K562 (cell line): ENCODE results near the gene SCFD2. TPM values are rescaled to one million over a fixed set of nuclear protein-coding genes. Genes with fewer than 3 reads are reported as not detected.

Source experiments
- ATAC-seq: fragments of 200-7000 bp; cut with Tn5 transposase; 3 replicates; pipeline ENCODE4 v1.9.1; 2020; ENCODE audit warnings: moderate library complexity
- BruUV-seq: library from RNA; stranded (reverse); fragments of 400-500 nt; replicated peaks from 2 replicates; lab custom pipeline; 2021; lab: Mats Ljungman, UMichigan
- CTCF ChIA-PET: fragments of 300-600 bp; formaldehyde crosslinking; extraction: SDS; loops from one replicate; lab custom pipeline; 2021; ENCODE audit warnings: low intra/inter-chr PET ratio; lab: Yijun Ruan, JAX
- POLR2A ChIA-PET: fragments of 300-600, 350-650 bp; sonication (Branson Sonifier 250); formaldehyde crosslinking; extraction: SDS; loops from one replicate; lab custom pipeline; 2021; ENCODE audit warnings: antibody characterized with exemption, inconsistent platforms; lab: Yijun Ruan, JAX
- DNase-seq, 4 experiments: peaks; one replicate each; pipeline versions ENCODE4 v3.0.0 to v3.0.0-alpha.2; 2011 to 2018; ENCODE audit warnings: low spot score in 3 of 4, mixed read lengths in 3 of 4; ENCODE audit errors: extremely low read depth in 1 of 4
- FAIRE-seq: peaks from 2 replicates; lab custom pipeline; 2011; peaks lifted over from hg19 to GRCh38; lab: Jason Lieb, UNC
- H2AFZ ChIP-seq: 2 replicates; pipeline ENCODE4 v1.6.0; 2011; ENCODE audit warnings: low read depth, low read length, control low read depth, inconsistent platforms
- H3K27ac ChIP-seq: fragments of 200-600 bp; 3 replicates; pipeline ENCODE4 v1.8.0; 2011; ENCODE audit warnings: low read depth, mild to moderate bottlenecking, control low read depth, inconsistent platforms, low read length, moderate library complexity, mixed read lengths; ENCODE audit errors: extremely low read depth
- H3K27me3 ChIP-seq, 2 experiments: fragments of 300-600 bp in 1 of 2; 2 replicates in 1 of 2; 3 replicates in 1 of 2; pipeline versions ENCODE4 v1.6.0 to v1.8.0; 2011; ENCODE audit warnings: inconsistent platforms in 2 of 2, low read length in 2 of 2, mild to moderate bottlenecking in 1 of 2, mixed read lengths in 1 of 2, moderate library complexity in 1 of 2; ENCODE audit not compliant: control insufficient read depth in 2 of 2, insufficient read depth in 2 of 2
- H3K36me3 ChIP-seq: fragments of 300-600 bp; 3 replicates; pipeline ENCODE4 v1.8.0; 2011; ENCODE audit warnings: mild to moderate bottlenecking, low read length, inconsistent platforms; ENCODE audit not compliant: control insufficient read depth, insufficient read depth
- H3K4me1 ChIP-seq, 2 experiments: fragments of 200-600 bp in 1 of 2; replicated peaks in 1 of 2; 2 replicates in 1 of 2; 3 replicates in 1 of 2; pipeline versions ENCODE4 v1.5.1 to v1.8.0; 2011; ENCODE audit warnings: inconsistent platforms in 2 of 2, low read length in 2 of 2, mild to moderate bottlenecking in 1 of 2, mixed read lengths in 1 of 2, moderate library complexity in 1 of 2; ENCODE audit not compliant: control insufficient read depth in 2 of 2, insufficient read depth in 2 of 2
- H3K4me2 ChIP-seq: 2 replicates; pipeline ENCODE4 v1.6.1; 2011; ENCODE audit warnings: low read length, control low read depth, inconsistent platforms, mixed read lengths; ENCODE audit not compliant: insufficient read depth
- H3K4me3 ChIP-seq: fragments of 200-600 bp; sonication (generic), shearing (Covaris generic); 2 replicates; pipeline ENCODE4 v1.5.1; 2016; ENCODE audit warnings: control low read depth, inconsistent platforms
- H3K79me2 ChIP-seq: fragments of 200-600 bp; 3 replicates; pipeline ENCODE4 v1.8.0; 2011; ENCODE audit warnings: low read length, inconsistent platforms; ENCODE audit not compliant: control insufficient read depth, insufficient read depth
- H3K9ac ChIP-seq, 2 experiments: 2 replicates each; pipeline versions ENCODE4 v1.6.0 to v1.6.1; 2011; ENCODE audit warnings: low read depth in 2 of 2, low read length in 2 of 2, control low read depth in 1 of 2, inconsistent platforms in 1 of 2, mild to moderate bottlenecking in 1 of 2, mixed read lengths in 1 of 2; ENCODE audit not compliant: insufficient read depth in 1 of 2
- H3K9me1 ChIP-seq: one replicate; pipeline ENCODE4 v1.6.0; 2011; ENCODE audit warnings: inconsistent platforms, mild to moderate bottlenecking, low read length, moderate library complexity; ENCODE audit not compliant: control insufficient read depth, insufficient read depth
- H3K9me3 ChIP-seq: replicated peaks from 2 replicates; pipeline ENCODE4 v1.5.1; 2011; ENCODE audit warnings: low read depth, low read length, inconsistent platforms; ENCODE audit not compliant: control insufficient read depth, insufficient read depth
- H4K20me1 ChIP-seq: replicated peaks from 2 replicates; pipeline ENCODE4 v1.6.1; 2011; ENCODE audit warnings: low read length, inconsistent platforms, mixed read lengths; ENCODE audit not compliant: control insufficient read depth, insufficient read depth
- ATF6 ChIP-seq: sonication (generic); formaldehyde crosslinking; IDR thresholded peaks from 2 replicates; pipeline ENCODE4 v1.4.0; 2020; ENCODE audit warnings: mild to moderate bottlenecking, missing genetic modification reagents
- BACH1 ChIP-seq: fragments of 200-800 bp; sonication (Bioruptor generic); IDR thresholded peaks from 2 replicates; pipeline ENCODE4 v1.6.1; 2016; ENCODE audit warnings: missing genetic modification characterization, missing compliant biosample characterization
- BCOR ChIP-seq: fragments of 450-650 bp; IDR thresholded peaks from 2 replicates; pipeline ENCODE4 v1.6.1; 2016
- BHLHE40 ChIP-seq: IDR thresholded peaks from 2 replicates; pipeline ENCODE4 v1.6.1; 2011; ENCODE audit warnings: low read length, improper control_type of control experiment
- BMI1 ChIP-seq: fragments of 150-350 bp; IDR thresholded peaks from 2 replicates; pipeline ENCODE4 v1.6.1; 2014; ENCODE audit warnings: low read length
- BRF1 ChIP-seq: IDR thresholded peaks from 3 replicates; pipeline ENCODE4 v1.6.1; 2011; ENCODE audit warnings: borderline replicate concordance, mild to moderate bottlenecking; ENCODE audit not compliant: insufficient read length; ENCODE audit errors: extremely low read depth
- CEBPB ChIP-seq: fragments of 450-650 bp; IDR thresholded peaks from 2 replicates; pipeline ENCODE4 v1.6.1; 2016; ENCODE audit warnings: missing genetic modification characterization, missing compliant biosample characterization
- ELF1 ChIP-seq: fragments of 200-800 bp; sonication (Bioruptor generic); IDR thresholded peaks from 2 replicates; pipeline ENCODE4 v1.6.1; 2016; ENCODE audit warnings: missing genetic modification characterization, missing compliant biosample characterization
- FIP1L1 ChIP-seq: fragments of 200-400 bp; formaldehyde crosslinking; IDR thresholded peaks from 2 replicates; pipeline ENCODE4 v1.6.1; 2018; ENCODE audit warnings: mild to moderate bottlenecking, low read depth, low read length; ENCODE audit not compliant: poor library complexity, severe bottlenecking
- FOXK1 ChIP-seq: sonication (generic); formaldehyde crosslinking; IDR thresholded peaks from 2 replicates; pipeline ENCODE4 v1.8.0; 2022; ENCODE audit warnings: missing genetic modification reagents, mild to moderate bottlenecking, borderline replicate concordance
- GATA2 ChIP-seq: sonication (generic); formaldehyde crosslinking; IDR thresholded peaks from 2 replicates; pipeline ENCODE4 v1.4.0; 2020; ENCODE audit warnings: mild to moderate bottlenecking, missing genetic modification reagents
- GATAD2A ChIP-seq: fragments of 450-650 bp; IDR thresholded peaks from 2 replicates; pipeline ENCODE4 v1.6.1; 2017
- HEY1 ChIP-seq: fragments of 250-450 bp; sonication (Bioruptor Pico); IDR thresholded peaks from 2 replicates; pipeline ENCODE4 v1.5.0; 2020; ENCODE audit warnings: mild to moderate bottlenecking, moderate library complexity, borderline replicate concordance
- KLF10 ChIP-seq: fragments of 250-450 bp; sonication (Bioruptor Pico); IDR thresholded peaks from 2 replicates; pipeline ENCODE4 v1.6.1; 2021; ENCODE audit warnings: matching md5 sums
- MAFG ChIP-seq: fragments of 450-650 bp; conservative IDR thresholded peaks from 2 replicates; pipeline ENCODE4 v1.6.1; 2016; ENCODE audit warnings: missing genetic modification characterization, missing compliant biosample characterization
- MXD1 ChIP-seq: fragments of 250-450 bp; sonication (Bioruptor Pico); IDR thresholded peaks from 2 replicates; pipeline ENCODE4 v1.8.0; 2021; ENCODE audit warnings: borderline replicate concordance, mild to moderate bottlenecking, moderate library complexity; ENCODE audit not compliant: poor library complexity, severe bottlenecking
- PTBP1 ChIP-seq: fragments of 200-400 bp; formaldehyde crosslinking; IDR thresholded peaks from 2 replicates; pipeline ENCODE4 v1.6.1; 2017; ENCODE audit warnings: low read depth, low read length
- TAF9B ChIP-seq: fragments of 450-650 bp; IDR thresholded peaks from 2 replicates; pipeline ENCODE4 v1.6.1; 2018; ENCODE audit warnings: mild to moderate bottlenecking; ENCODE audit not compliant: partially characterized antibody
- TCFL5 ChIP-seq: fragments of 250-450 bp; sonication (Bioruptor Pico); conservative IDR thresholded peaks from 2 replicates; pipeline ENCODE4 v1.6.1; 2021; ENCODE audit warnings: mild to moderate bottlenecking, moderate library complexity, matching md5 sums
- ZNF12 ChIP-seq: sonication (generic); formaldehyde crosslinking; IDR thresholded peaks from 2 replicates; pipeline ENCODE4 v1.4.0; 2020; ENCODE audit warnings: mild to moderate bottlenecking, missing genetic modification reagents
- ZNF311 ChIP-seq: fragments of 250-450 bp; sonication (Bioruptor Pico); IDR thresholded peaks from 2 replicates; pipeline ENCODE4 v1.4.0; 2020; ENCODE audit warnings: mild to moderate bottlenecking, moderate library complexity
- ZNF316 ChIP-seq: fragments of 450-650 bp; IDR thresholded peaks from 2 replicates; pipeline ENCODE4 v1.6.1; 2016
- ZNF584 ChIP-seq: fragments of 200-800 bp; sonication (Bioruptor generic); IDR thresholded peaks from 2 replicates; pipeline ENCODE4 v1.6.1; 2016; ENCODE audit warnings: low read depth, mild to moderate bottlenecking, missing genetic modification characterization, missing compliant biosample characterization
- ZZZ3 ChIP-seq: fragments of 450-650 bp; IDR thresholded peaks from 2 replicates; pipeline ENCODE4 v1.6.1; 2016; ENCODE audit warnings: antibody characterized with exemption, mild to moderate bottlenecking, moderate library complexity
- WGBS: fragments of 100-300 bp; shearing (Covaris generic); methylation state at CpG from one replicate; pipeline ENCODE4 v1.1.6; 2016; ENCODE audit warnings: low coverage, mixed read lengths; ENCODE audit not compliant: insufficient coverage; ENCODE audit errors: missing lambda C conversion rate; 5-methylcytosine and 5-hydroxymethylcytosine counted together
- in situ Hi-C: fragments of 300-500 bp; cut with MboI; formaldehyde crosslinking; loops from 4 replicates; pipeline ENCODE4 v1.15.0; 2018; ENCODE audit warnings: inconsistent platforms, mixed read lengths
- intact Hi-C: fragments of 100-400 bp; cut with micrococcal nuclease; formaldehyde crosslinking; loops from 2 replicates; pipeline ENCODE4 v1.14.2; 2022
- polyA plus RNA-seq, 8 experiments: library from polyadenylated mRNA; depleted of rRNA in 4 of 8; stranded (reverse) in 5 of 8; unstranded in 3 of 8; fragments of >200 nt; fragmentation: Nextera tagmentation in 2 of 8; fragmentation: Illumina TruSeq in 1 of 8; extraction: Ambion mirVana in 2 of 8; extraction: Trizol in 1 of 8; gene quantifications; 2 replicates each; pipeline versions ENCODE4 v1.2.1 to v1.2.3, GENCODE V29; 2011 to 2014; ENCODE audit warnings: inconsistent platforms in 1 of 8, missing spikeins in 1 of 8
- total RNA-seq, 7 experiments: library from RNA; depleted of rRNA in 6 of 7; stranded (reverse); fragments of >200 nt in 6 of 7; fragmentation: Illumina TruSeq in 2 of 7; extraction: Trizol in 2 of 7; gene quantifications; 2 replicates each; pipeline versions ENCODE4 v1.2.1 to v1.2.3, GENCODE V29; 2011 to 2021; ENCODE audit warnings: low replicate concordance in 1 of 7

SCFD2 gene
- total and polyA plus RNA-seq, 9 of the 15 experiments (the other 6 are each of a cell fraction or from before 2014, with no cell fraction given) = 5.7 to 30.3 (median 22.8) TPM

DNA sequence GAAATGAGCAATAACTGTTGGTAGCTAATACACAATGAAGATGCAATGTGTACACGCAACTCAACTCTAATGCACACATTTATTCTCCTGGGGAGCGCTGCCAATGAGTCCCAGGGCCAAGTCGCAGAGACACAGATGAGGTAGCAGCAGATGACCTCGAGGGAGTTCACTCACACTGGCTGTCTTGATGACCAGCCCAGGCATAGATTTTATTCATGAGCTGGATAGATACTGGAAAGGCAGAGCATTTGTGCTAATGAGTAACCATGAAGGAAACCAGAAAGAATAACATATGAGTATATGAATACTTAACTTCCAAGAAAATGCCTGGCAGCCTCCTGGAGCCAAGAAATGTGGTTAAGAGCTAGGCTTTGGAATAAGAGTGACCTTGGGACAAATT, 461.4 kb downstream of the SCFD2 start (continued):
- no peak for TF ChIP-seq HEY1
- TF ChIP-seq TCFL5 = no peak
- no peak for TF ChIP-seq FIP1L1
- no peak for TF ChIP-seq ZNF12
- TF ChIP-seq MXD1 (CRISPR knock-in tag) = no peak
- no peak for TF ChIP-seq ZNF316
- no peak for TF ChIP-seq GATA2 (CRISPR knock-in tag)
- TF ChIP-seq MAFG = no peak

DNA sequence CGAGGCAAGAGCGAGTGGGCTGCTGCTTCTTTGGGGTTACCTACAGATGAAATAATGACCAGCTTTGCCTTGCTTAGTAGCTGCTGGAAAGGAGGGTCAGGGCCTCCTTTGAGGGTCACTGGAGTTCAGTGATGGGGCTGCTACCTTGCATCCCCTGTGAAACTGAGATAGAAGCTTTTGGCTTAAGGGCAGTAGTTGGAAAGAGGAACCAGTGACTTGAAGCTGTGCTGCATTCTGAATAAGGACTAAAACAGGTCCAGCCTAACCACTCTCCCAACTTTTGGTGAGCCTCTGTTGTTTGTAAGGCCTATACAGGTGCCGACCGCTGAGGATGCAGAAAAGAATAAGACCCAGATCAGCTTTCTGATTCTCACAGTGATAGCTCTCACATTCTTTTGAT, 462.6 kb downstream of the SCFD2 start:
- Histone ChIP-seq H3K9me3 (no peaks in the 10 kb centered on the region), H3K79me2 (no peaks in the 10 kb centered on the region), H3K4me3 (no peak overlapping the region), H3K36me3 (no peaks in the 10 kb centered on the region; the same call in 1 of the 3 replicates), H3K9me1 (no peaks in the 10 kb centered on the region), H3K27ac (no peak overlapping the region), H2AFZ (no peak overlapping the region), H3K4me1 (no peaks in the 10 kb centered on the region), H4K20me1 (no peaks in the 10 kb centered on the region), H3K4me2 (no peak overlapping the region), H3K27me3 (no peaks in the 10 kb centered on the region), H3K9ac (no peak overlapping the region)
- no peak for FAIRE-seq
- ChIA-PET CTCF (no interaction called here), POLR2A (no interaction called here)
- intact Hi-C loops = no loop called here
- BruUV-seq = no TSS peak
- TF ChIP-seq TAF9B = no peak
- TF ChIP-seq PTBP1 = no peak
- no peak for TF ChIP-seq BHLHE40
- no peak for TF ChIP-seq ZZZ3
- no peak for TF ChIP-seq ZNF311
- TF ChIP-seq ELF1 (tag) = no peak
- TF ChIP-seq ATF6 (CRISPR knock-in tag) = no peak
- TF ChIP-seq BRF1 = no peak
- no peak for TF ChIP-seq CEBPB
- TF ChIP-seq BACH1 (tag) = no peak
- no peak for TF ChIP-seq GATAD2A
- no peak for TF ChIP-seq BCOR
- TF ChIP-seq BMI1 = no peak
- TF ChIP-seq ZNF584 = no peak
- no peak for TF ChIP-seq FOXK1
- TF ChIP-seq KLF10 (CRISPR knock-in tag) = no peak
- in situ Hi-C loops = no loop called here
- WGBS = 81% methylated on average over 4 of the region's 4 CpGs
- ATAC-seq = no peak
- DNase-seq = no peak
